ENCODE measurements around the gene GRM1. TPM values are rescaled to one million over a fixed set of nuclear protein-coding genes. Genes with fewer than 3 reads are reported as not detected.

GRM1 gene
- total RNA-seq, 2 donors from 2014 or later = 0.57 to 0.62 TPM

- Histone ChIP-seq H3K4me3 (ENCODE audit: low read length) (no peak overlapping the region), H3K9me3 (ENCODE audit: control insufficient read depth, low read length) (no peaks in the 10 kb centered on the region), H3K4me1 (ENCODE audit: control insufficient read depth, insufficient read depth, low read length) (no peaks in the 10 kb centered on the region), H3K27ac (ENCODE audit: low read depth, low read length) (no peak overlapping the region), H3K9ac (ENCODE audit: extremely low read depth, low read length, poor library complexity, severe bottlenecking) (no peak overlapping the region), H3K36me3 (ENCODE audit: control insufficient read depth, insufficient read depth, low read length) (no peaks in the 10 kb centered on the region), H3K27me3 (ENCODE audit: control insufficient read depth, insufficient read depth, low read length, poor library complexity, severe bottlenecking) (no peaks in the 10 kb centered on the region)
- Mint-ChIP-seq H3K36me3 (ENCODE audit: low read depth) (no peaks in the 10 kb centered on the region), H3K4me3 (no peak overlapping the region), H3K4me1 (no peaks in the 10 kb centered on the region), H3K27ac (no peak overlapping the region), H3K9me3 (no peaks in the 10 kb centered on the region), H3K27me3 (ENCODE audit: insufficient read depth) (no peaks in the 10 kb centered on the region)
- DNase-seq = no peak
- no peak for TF ChIP-seq CTCF (conservative IDR thresholded peaks at IDR 0.05)
- WGBS, 2 experiments (ENCODE audit: insufficient coverage in 1 of 2, insufficient read length in 1 of 2) = 95 to 98% methylated on average over 4 to 6 of the region's 7 CpGs
Observed at GRCh38 chr6:146087386-146087785, 58.5 kb downstream of the GRM1 start.

- DNase-seq = no peak
- Mint-ChIP-seq H3K4me3 (no peak overlapping the region), H3K9me3 (no peaks in the 10 kb centered on the region), H3K27me3 (ENCODE audit: insufficient read depth) (no peaks in the 10 kb centered on the region), H3K4me1 (peaks cover 3% of the 10 kb centered on the region), H3K27ac (no peak overlapping the region), H3K36me3 (ENCODE audit: low read depth) (no peaks in the 10 kb centered on the region)
- H3K36me3 ChIP-seq (ENCODE audit: control insufficient read depth, insufficient read depth, low read length) = no peaks in the 10 kb centered on the region
- TF ChIP-seq CTCF (conservative IDR thresholded peaks at IDR 0.05) = no peak
- no peak overlapping the region for H3K4me3 ChIP-seq (ENCODE audit: low read length)
- H3K9ac ChIP-seq (ENCODE audit: extremely low read depth, low read length, poor library complexity, severe bottlenecking) = no peak overlapping the region
- no peak overlapping the region for H3K27ac ChIP-seq (ENCODE audit: low read depth, low read length)
- 80 to 89% methylated on average over 2 to 3 of the region's 3 CpGs for WGBS, 2 experiments (ENCODE audit: insufficient coverage in 1 of 2, insufficient read length in 1 of 2)
- H3K4me1 ChIP-seq (ENCODE audit: control insufficient read depth, insufficient read depth, low read length) = no peaks in the 10 kb centered on the region
- H3K9me3 ChIP-seq (ENCODE audit: control insufficient read depth, low read length) = no peaks in the 10 kb centered on the region
- no peaks in the 10 kb centered on the region for H3K27me3 ChIP-seq (ENCODE audit: control insufficient read depth, insufficient read depth, low read length, poor library complexity, severe bottlenecking)
Observed at GRCh38 chr6:146090474-146090873, 61.6 kb downstream of the GRM1 start.

- H3K9me3 ChIP-seq (ENCODE audit: control insufficient read depth, low read length) = no peaks in the 10 kb centered on the region
- peaks cover 3% of the 10 kb centered on the region for H3K4me1 Mint-ChIP-seq
- H3K9ac ChIP-seq (ENCODE audit: extremely low read depth, low read length, poor library complexity, severe bottlenecking) = no peak overlapping the region
- no peaks in the 10 kb centered on the region for H3K27me3 ChIP-seq (ENCODE audit: control insufficient read depth, insufficient read depth, low read length, poor library complexity, severe bottlenecking)
- H3K4me3 Mint-ChIP-seq = no peak overlapping the region
- H3K36me3 Mint-ChIP-seq (ENCODE audit: low read depth) = no peaks in the 10 kb centered on the region
- H3K27me3 Mint-ChIP-seq (ENCODE audit: insufficient read depth) = no peaks in the 10 kb centered on the region
- H3K27ac ChIP-seq (ENCODE audit: low read depth, low read length) = no peak overlapping the region
- no peak for DNase-seq
- H3K36me3 ChIP-seq (ENCODE audit: control insufficient read depth, insufficient read depth, low read length) = no peaks in the 10 kb centered on the region
- no peak overlapping the region for H3K4me3 ChIP-seq (ENCODE audit: low read length)
- H3K4me1 ChIP-seq (ENCODE audit: control insufficient read depth, insufficient read depth, low read length) = no peaks in the 10 kb centered on the region
- no peak for TF ChIP-seq CTCF (conservative IDR thresholded peaks at IDR 0.05)
- no peak overlapping the region for H3K27ac Mint-ChIP-seq
- 92 to 96% methylated on average over 3 of the region's 3 CpGs for WGBS, 2 experiments (ENCODE audit: insufficient coverage in 1 of 2, insufficient read length in 1 of 2)
- no peaks in the 10 kb centered on the region for H3K9me3 Mint-ChIP-seq
Observed at GRCh38 chr6:146092961-146093686, 64.3 kb downstream of the GRM1 start.

All from endodermal cell (in vitro differentiated cells).